NT2/D1 (cell line): ENCODE results near the gene HOXC10.

ENCODE experiments used
- SUZ12 ChIP-seq: IDR thresholded peaks from 2 replicates; pipeline ENCODE4 v1.6.1; 2011; ENCODE audit not compliant: insufficient read length, insufficient read depth; ENCODE audit errors: extremely low read depth
- ZNF274 ChIP-seq: IDR thresholded peaks from 2 replicates; pipeline ENCODE4 v1.6.1; 2011; ENCODE audit warnings: mild to moderate bottlenecking, low read depth, low read length

- no peak for TF ChIP-seq ZNF274
- TF ChIP-seq SUZ12, result no peak
Observed at GRCh38 chr12:53964315-53964713, 20.6 kb upstream of the HOXC10 start.
